Measurements from ENCODE around the gene PACRG. TPM values are rescaled to one million over a fixed set of nuclear protein-coding genes. Genes with fewer than 3 reads are reported as not detected.

The PACRG gene
- total and polyA plus RNA-seq, 2 of the 8 experiments (the other 6 are each of a cell fraction or from before 2014, with no cell fraction given): 0.44 to 0.54 TPM

DNA sequence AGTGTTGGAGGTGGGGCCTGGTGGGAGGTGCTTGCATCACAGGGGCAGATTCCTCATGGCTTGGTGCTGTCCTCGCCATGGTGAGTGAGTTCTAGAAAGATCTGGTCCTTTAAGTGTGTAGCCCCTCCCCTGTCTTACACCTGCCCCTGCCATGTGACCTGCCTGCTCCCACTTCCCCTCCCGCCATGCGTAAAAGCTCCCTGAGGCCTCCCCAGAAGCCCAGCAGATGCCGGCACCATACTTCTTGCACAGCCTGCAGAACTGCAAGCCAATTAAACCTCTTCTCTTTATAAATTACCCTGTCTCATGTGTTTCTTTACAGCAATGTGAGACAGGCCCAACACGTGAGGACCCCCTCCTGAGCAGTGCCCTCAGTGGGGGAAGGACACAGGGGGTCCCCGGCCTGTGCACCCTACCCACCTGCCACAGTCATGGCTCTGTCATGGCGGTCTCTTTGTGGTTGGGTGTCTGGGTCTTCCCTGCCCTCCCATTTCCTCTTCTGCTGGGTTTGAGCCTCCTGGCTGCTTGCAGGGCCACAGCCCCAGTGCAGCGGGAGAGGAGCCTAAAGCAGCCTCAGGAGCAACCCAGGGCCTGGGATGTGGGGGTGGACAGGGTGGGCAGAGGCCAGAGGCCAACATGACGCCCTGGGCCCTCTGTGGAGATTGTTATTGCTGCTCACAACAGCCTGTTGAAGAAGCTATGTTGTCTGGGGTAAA, 599.5 kb downstream of the PACRG start (continued):
- TF ChIP-seq, protein P1, sequence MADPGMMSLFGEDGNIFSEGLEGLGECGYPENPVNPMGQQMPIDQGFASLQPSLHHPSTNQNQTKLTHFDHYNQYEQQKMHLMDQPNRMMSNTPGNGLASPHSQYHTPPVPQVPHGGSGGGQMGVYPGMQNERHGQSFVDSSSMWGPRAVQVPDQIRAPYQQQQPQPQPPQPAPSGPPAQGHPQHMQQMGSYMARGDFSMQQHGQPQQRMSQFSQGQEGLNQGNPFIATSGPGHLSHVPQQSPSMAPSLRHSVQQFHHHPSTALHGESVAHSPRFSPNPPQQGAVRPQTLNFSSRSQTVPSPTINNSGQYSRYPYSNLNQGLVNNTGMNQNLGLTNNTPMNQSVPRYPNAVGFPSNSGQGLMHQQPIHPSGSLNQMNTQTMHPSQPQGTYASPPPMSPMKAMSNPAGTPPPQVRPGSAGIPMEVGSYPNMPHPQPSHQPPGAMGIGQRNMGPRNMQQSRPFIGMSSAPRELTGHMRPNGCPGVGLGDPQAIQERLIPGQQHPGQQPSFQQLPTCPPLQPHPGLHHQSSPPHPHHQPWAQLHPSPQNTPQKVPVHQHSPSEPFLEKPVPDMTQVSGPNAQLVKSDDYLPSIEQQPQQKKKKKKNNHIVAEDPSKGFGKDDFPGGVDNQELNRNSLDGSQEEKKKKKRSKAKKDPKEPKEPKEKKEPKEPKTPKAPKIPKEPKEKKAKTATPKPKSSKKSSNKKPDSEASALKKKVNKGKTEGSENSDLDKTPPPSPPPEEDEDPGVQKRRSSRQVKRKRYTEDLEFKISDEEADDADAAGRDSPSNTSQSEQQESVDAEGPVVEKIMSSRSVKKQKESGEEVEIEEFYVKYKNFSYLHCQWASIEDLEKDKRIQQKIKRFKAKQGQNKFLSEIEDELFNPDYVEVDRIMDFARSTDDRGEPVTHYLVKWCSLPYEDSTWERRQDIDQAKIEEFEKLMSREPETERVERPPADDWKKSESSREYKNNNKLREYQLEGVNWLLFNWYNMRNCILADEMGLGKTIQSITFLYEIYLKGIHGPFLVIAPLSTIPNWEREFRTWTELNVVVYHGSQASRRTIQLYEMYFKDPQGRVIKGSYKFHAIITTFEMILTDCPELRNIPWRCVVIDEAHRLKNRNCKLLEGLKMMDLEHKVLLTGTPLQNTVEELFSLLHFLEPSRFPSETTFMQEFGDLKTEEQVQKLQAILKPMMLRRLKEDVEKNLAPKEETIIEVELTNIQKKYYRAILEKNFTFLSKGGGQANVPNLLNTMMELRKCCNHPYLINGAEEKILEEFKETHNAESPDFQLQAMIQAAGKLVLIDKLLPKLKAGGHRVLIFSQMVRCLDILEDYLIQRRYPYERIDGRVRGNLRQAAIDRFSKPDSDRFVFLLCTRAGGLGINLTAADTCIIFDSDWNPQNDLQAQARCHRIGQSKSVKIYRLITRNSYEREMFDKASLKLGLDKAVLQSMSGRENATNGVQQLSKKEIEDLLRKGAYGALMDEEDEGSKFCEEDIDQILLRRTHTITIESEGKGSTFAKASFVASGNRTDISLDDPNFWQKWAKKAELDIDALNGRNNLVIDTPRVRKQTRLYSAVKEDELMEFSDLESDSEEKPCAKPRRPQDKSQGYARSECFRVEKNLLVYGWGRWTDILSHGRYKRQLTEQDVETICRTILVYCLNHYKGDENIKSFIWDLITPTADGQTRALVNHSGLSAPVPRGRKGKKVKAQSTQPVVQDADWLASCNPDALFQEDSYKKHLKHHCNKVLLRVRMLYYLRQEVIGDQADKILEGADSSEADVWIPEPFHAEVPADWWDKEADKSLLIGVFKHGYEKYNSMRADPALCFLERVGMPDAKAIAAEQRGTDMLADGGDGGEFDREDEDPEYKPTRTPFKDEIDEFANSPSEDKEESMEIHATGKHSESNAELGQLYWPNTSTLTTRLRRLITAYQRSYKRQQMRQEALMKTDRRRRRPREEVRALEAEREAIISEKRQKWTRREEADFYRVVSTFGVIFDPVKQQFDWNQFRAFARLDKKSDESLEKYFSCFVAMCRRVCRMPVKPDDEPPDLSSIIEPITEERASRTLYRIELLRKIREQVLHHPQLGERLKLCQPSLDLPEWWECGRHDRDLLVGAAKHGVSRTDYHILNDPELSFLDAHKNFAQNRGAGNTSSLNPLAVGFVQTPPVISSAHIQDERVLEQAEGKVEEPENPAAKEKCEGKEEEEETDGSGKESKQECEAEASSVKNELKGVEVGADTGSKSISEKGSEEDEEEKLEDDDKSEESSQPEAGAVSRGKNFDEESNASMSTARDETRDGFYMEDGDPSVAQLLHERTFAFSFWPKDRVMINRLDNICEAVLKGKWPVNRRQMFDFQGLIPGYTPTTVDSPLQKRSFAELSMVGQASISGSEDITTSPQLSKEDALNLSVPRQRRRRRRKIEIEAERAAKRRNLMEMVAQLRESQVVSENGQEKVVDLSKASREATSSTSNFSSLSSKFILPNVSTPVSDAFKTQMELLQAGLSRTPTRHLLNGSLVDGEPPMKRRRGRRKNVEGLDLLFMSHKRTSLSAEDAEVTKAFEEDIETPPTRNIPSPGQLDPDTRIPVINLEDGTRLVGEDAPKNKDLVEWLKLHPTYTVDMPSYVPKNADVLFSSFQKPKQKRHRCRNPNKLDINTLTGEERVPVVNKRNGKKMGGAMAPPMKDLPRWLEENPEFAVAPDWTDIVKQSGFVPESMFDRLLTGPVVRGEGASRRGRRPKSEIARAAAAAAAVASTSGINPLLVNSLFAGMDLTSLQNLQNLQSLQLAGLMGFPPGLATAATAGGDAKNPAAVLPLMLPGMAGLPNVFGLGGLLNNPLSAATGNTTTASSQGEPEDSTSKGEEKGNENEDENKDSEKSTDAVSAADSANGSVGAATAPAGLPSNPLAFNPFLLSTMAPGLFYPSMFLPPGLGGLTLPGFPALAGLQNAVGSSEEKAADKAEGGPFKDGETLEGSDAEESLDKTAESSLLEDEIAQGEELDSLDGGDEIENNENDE (IDR thresholded peaks at IDR 0.05; ENCODE audit: insufficient replicate concordance, low read length): no peak
- TF ChIP-seq SIN3A (conservative IDR thresholded peaks at IDR 0.05 in 1 of 2, IDR thresholded peaks at IDR 0.05 in 1 of 2; ENCODE audit: low read depth in 1 of 2, low read length in 2 of 2) (no peak), BCL11A (IDR thresholded peaks at IDR 0.05; ENCODE audit: low read depth in 2 of 2, low read length in 2 of 2) (no peak), GTF2F1 (IDR thresholded peaks at IDR 0.05; ENCODE audit: borderline replicate concordance, low read depth, low read length) (no peak), CREB1 (IDR thresholded peaks at IDR 0.05) (no peak), SIX5 (IDR thresholded peaks at IDR 0.05; ENCODE audit: low read depth, low read length) (no peak), ASH2L (IDR thresholded peaks at IDR 0.05; ENCODE audit: low read length) (no peak), NANOG (IDR thresholded peaks at IDR 0.05; ENCODE audit: insufficient read depth, low read depth, low read length, poor library complexity, severe bottlenecking) (no peak), POLR2A (IDR thresholded peaks at IDR 0.05; ENCODE audit: control extremely low read depth in 1 of 2, low read depth in 2 of 2, low read length in 2 of 2) (no peak), NRF1 (IDR thresholded peaks at IDR 0.05; ENCODE audit: low read depth, low read length) (no peak), PHF8 (conservative IDR thresholded peaks at IDR 0.05; ENCODE audit: low read depth, low read length) (no peak)
